Activated CD8-positive, alpha-beta memory T cell treated with anti-CD3 and anti-CD28 coated beads, Interleukin-2, amount 10 ng/mL, durations not matched to agents 7 days and 5 days (primary cell): ENCODE data around the gene ATXN1. TPM values are rescaled to one million over a fixed set of nuclear protein-coding genes. Genes with fewer than 3 reads are reported as not detected.

Experiments
- ATAC-seq: fragments of 150-1000 bp; cut with Tn5 transposase; one replicate; pipeline ENCODE4 v1.10.0; 2021; ENCODE audit warnings: moderate library complexity
- CTCF ChIA-PET: fragments of 350-600 bp; sonication (Branson Sonifier 250); formaldehyde crosslinking; loops from one replicate; lab custom pipeline; 2021; ENCODE audit warnings: antibody characterized with exemption; lab: Charles Lee
- DNase-seq: peaks from one replicate; pipeline ENCODE4 v3.0.0-alpha.2; 2020
- H3K27ac Mint-ChIP-seq: one replicate; pipeline ENCODE4 v1.8.0; 2021; ENCODE audit warnings: mild to moderate bottlenecking, mixed read lengths
- H3K27me3 Mint-ChIP-seq: one replicate; pipeline ENCODE4 v1.8.0; 2021; ENCODE audit warnings: mixed read lengths
- H3K36me3 Mint-ChIP-seq: one replicate; pipeline ENCODE4 v1.8.0; 2021; ENCODE audit warnings: mild to moderate bottlenecking, mixed read lengths
- H3K4me1 Mint-ChIP-seq: one replicate; pipeline ENCODE4 v1.8.0; 2021; ENCODE audit warnings: mixed read lengths
- H3K4me3 Mint-ChIP-seq: one replicate; pipeline ENCODE4 v1.8.0; 2021; ENCODE audit warnings: mild to moderate bottlenecking, moderate library complexity, mixed read lengths
- H3K9me3 Mint-ChIP-seq: one replicate; pipeline ENCODE4 v1.8.0; 2022; ENCODE audit warnings: low read depth, mixed read lengths
- total RNA-seq, 2 experiments: library from RNA; stranded (reverse); gene quantifications; one replicate each; pipeline ENCODE4 v1.2.3, GENCODE V29; 2021

The ATXN1 gene
- total RNA-seq, 2 experiments from 2014 or later: 84.6 to 117 TPM

GRCh38 chr6:16294371-16294770 is 466.9 kb downstream of the ATXN1 start:
- Mint-ChIP-seq H3K9me3 (no peaks in the 10 kb centered on the region), H3K27me3 (peaks cover 2% of the 10 kb centered on the region), H3K36me3 (no peaks in the 10 kb centered on the region), H3K4me1 (no peaks in the 10 kb centered on the region), H3K27ac (no peak overlapping the region), H3K4me3 (no peak overlapping the region)
- ATAC-seq (no peak), DNase-seq (no peak)
- CTCF ChIA-PET: interaction anchor here (1.7 kb wide), 1 partner anchor 23 kb away, joined by 4 read pairs; no protein-coding TSS in a partner anchor

- no peaks in the 10 kb centered on the region for H3K36me3 Mint-ChIP-seq
Observed at GRCh38 chr6:16292942-16293341, 468.3 kb downstream of the ATXN1 start.

DNA sequence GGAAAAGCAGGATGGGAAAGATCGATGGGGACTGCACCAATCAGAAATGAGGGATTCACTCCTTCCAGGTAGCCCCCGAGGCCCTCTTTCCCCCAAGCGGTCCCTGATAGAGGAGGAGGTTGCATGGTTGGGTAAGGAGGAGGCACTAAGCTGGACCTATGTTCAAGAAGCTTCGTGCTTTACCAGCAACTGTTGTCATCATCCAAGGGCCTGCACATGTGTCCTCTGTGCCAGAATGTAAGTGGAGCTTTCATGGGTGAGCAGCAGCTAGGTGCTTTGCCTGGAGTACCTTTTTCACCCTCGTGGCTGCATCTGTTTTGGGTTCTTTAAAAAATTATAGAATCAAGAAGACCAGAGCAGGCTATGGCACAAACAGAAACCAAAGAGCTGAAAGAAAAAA is 468.8 kb downstream of the ATXN1 start:
- ATAC-seq (no peak), DNase-seq (no peak)
- no peak overlapping the region for H3K27ac Mint-ChIP-seq
- CTCF ChIA-PET: no interaction called here
- peaks cover 2% of the 10 kb centered on the region for H3K27me3 Mint-ChIP-seq
- no peak overlapping the region for H3K4me3 Mint-ChIP-seq
- no peaks in the 10 kb centered on the region for H3K9me3 Mint-ChIP-seq
- no peaks in the 10 kb centered on the region for H3K4me1 Mint-ChIP-seq
- H3K36me3 Mint-ChIP-seq: no peaks in the 10 kb centered on the region

More at GRCh38 chr6:16292942-16293341, 468.3 kb downstream of the ATXN1 start:
- Mint-ChIP-seq H3K4me3 (no peak overlapping the region), H3K9me3 (no peaks in the 10 kb centered on the region), H3K4me1 (no peaks in the 10 kb centered on the region), H3K27me3 (peaks cover 2% of the 10 kb centered on the region), H3K27ac (no peak overlapping the region)
- DNase-seq (no peak), ATAC-seq (no peak)
- CTCF ChIA-PET: no interaction called here

DNA sequence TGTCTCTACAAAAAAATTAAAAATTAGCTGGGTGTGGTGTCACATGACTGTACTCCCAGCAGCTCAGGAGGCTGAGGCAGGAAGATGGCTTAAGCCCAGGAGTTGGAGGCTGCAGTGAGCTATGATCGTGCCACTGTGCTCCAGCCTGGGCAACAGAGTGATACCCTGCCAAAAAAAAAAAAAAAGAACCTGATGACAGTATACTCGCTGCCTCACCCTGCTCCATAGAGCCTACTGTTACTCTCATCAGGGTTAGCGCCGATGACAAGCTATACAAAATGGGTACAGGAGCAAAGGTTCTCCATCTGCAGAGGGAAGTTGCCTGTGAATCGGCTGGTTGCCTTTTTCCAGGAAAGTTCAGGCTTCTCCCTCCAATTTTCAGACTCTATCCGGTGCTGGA is 469.5 kb downstream of the ATXN1 start:
- CTCF ChIA-PET: no interaction called here
- Mint-ChIP-seq H3K36me3 (no peaks in the 10 kb centered on the region), H3K4me3 (no peak overlapping the region), H3K27me3 (peaks cover 2% of the 10 kb centered on the region), H3K9me3 (no peaks in the 10 kb centered on the region), H3K27ac (no peak overlapping the region), H3K4me1 (no peaks in the 10 kb centered on the region)
- ATAC-seq (no peak), DNase-seq (no peak)

DNA sequence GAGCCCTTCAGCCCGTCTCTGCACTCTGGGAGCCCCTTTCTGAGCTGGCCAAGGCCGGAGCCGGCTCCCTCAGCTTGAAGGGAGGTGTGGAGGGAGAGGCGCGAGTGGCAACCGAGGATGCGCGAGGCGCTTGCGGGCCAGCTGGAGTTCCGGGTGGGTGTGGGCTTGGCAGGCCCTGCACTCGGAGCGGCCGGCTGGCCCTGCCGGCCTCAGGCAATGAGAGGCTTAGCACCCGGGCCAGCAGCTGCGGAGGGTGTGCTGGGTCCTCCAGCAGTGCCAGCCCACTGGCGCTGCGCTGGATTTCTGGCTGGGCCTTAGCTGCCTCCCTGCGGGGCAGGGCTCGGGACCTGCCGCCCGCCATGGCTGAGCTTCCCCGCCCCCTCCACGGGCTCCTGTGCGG is 473.1 kb downstream of the ATXN1 start:
- Mint-ChIP-seq H3K36me3 (no peaks in the 10 kb centered on the region), H3K4me3 (no peak overlapping the region), H3K9me3 (no peaks in the 10 kb centered on the region), H3K27ac (no peak overlapping the region), H3K27me3 (no peaks in the 10 kb centered on the region), H3K4me1 (no peaks in the 10 kb centered on the region)
- DNase-seq: no peak
- CTCF ChIA-PET: no interaction called here
- ATAC-seq: no peak

DNA sequence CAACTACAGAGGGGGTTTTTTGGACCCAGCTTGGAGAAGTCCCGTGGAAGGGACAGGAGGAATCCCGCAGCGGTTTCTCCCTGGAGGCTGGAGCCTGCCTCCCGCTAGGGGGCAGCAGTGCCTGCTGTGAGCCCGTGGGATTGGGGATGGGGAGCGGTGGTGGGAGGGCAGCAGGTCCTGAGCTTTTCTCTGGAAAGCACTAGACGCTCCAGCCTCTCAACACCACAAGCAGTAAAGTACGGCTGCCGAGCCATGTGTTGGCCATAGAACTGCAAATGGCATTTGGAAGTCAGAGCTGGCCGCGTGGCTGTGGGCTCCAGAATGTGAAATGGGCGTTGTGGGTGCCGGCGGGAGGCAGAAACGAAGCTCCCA is 475.1 kb downstream of the ATXN1 start:
- H3K4me1 Mint-ChIP-seq: no peaks in the 10 kb centered on the region
- no peak for DNase-seq
- ATAC-seq: peak; percentile 42
- no peak overlapping the region for H3K4me3 Mint-ChIP-seq
- no peaks in the 10 kb centered on the region for H3K9me3 Mint-ChIP-seq
- H3K36me3 Mint-ChIP-seq: no peaks in the 10 kb centered on the region
- H3K27ac Mint-ChIP-seq: no peak overlapping the region
- H3K27me3 Mint-ChIP-seq: no peaks in the 10 kb centered on the region
- CTCF ChIA-PET: interaction anchor here (0.7 to 2.7 kb wide), 12 partner anchors 9 to 486 kb away, joined by 3 to 11 read pairs (median 3); no protein-coding TSS in a partner anchor

DNA sequence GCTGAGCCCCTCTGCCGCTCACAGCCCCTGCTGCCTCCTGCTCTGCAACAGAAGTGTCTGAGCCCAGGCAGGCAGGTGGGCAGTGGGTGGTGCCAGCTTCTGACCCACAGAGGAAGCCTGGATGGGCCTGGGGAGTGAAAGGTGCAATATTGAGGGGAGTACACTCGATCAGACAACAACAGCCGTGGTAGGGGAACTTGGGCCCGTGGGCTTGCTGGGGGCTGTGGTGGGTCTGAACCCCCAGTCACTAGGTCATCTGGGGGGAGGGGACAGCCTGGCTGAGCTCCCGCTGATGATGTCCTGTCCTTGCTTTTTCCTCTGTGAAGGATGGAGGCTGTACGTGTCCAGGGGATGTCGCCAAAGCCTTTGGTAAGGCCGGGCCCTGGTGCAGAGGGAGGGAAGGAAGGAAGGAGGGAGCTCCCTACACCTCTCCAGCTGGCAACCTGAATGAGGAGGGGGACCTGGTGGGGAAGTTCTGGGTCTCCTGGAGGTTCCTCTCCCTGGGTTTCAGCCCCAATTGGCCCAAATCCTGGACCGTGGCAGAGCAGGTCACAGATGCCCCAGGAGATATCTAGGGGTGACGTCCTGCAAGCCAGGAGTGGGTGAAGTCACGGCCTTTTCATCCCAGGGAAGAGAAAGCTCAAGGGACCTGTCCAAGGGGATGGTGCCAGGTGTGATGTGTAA is 475.7 kb downstream of the ATXN1 start:
- H3K9me3 Mint-ChIP-seq: no peaks in the 10 kb centered on the region
- H3K4me1 Mint-ChIP-seq: no peaks in the 10 kb centered on the region
- H3K27me3 Mint-ChIP-seq: no peaks in the 10 kb centered on the region
- H3K27ac Mint-ChIP-seq: no peak overlapping the region
- H3K36me3 Mint-ChIP-seq: no peaks in the 10 kb centered on the region
- DNase-seq: no peak
- H3K4me3 Mint-ChIP-seq: no peak overlapping the region
- CTCF ChIA-PET: interaction anchor here (0.7 to 2.7 kb wide), 10 partner anchors 8 to 487 kb away, joined by 3 to 11 read pairs (median 4); no protein-coding TSS in a partner anchor
- ATAC-seq: no peak

- Mint-ChIP-seq H3K27ac (no peak overlapping the region), H3K4me3 (no peak overlapping the region), H3K27me3 (no peaks in the 10 kb centered on the region), H3K36me3 (no peaks in the 10 kb centered on the region), H3K4me1 (no peaks in the 10 kb centered on the region), H3K9me3 (no peaks in the 10 kb centered on the region)
- DNase-seq: no peak
- CTCF ChIA-PET: interaction anchor here (0.7 to 2.7 kb wide), 2 partner anchors 32 to 38 kb away, joined by 3 to 11 read pairs; no protein-coding TSS in a partner anchor
- no peak for ATAC-seq
Observed at GRCh38 chr6:16284472-16284871, 476.8 kb downstream of the ATXN1 start.

GRCh38 chr6:16282370-16282769 is 478.9 kb downstream of the ATXN1 start:
- H3K27me3 Mint-ChIP-seq: no peaks in the 10 kb centered on the region
- H3K9me3 Mint-ChIP-seq: no peaks in the 10 kb centered on the region
- CTCF ChIA-PET: no interaction called here
- no peaks in the 10 kb centered on the region for H3K36me3 Mint-ChIP-seq
- H3K4me3 Mint-ChIP-seq: no peak overlapping the region
- DNase-seq: no peak
- H3K4me1 Mint-ChIP-seq: peaks cover 4% of the 10 kb centered on the region
- no peak for ATAC-seq
- H3K27ac Mint-ChIP-seq: no peak overlapping the region

GRCh38 chr6:16279243-16279642 is 482.0 kb downstream of the ATXN1 start:
- CTCF ChIA-PET: no interaction called here
- no peak for DNase-seq
- Mint-ChIP-seq H3K4me3 (no peak overlapping the region), H3K36me3 (no peaks in the 10 kb centered on the region), H3K27me3 (no peaks in the 10 kb centered on the region), H3K4me1 (peaks cover 4% of the 10 kb centered on the region), H3K9me3 (no peaks in the 10 kb centered on the region), H3K27ac (no peak overlapping the region)
- no peak for ATAC-seq

- DNase-seq: no peak
- Mint-ChIP-seq H3K4me3 (no peak overlapping the region), H3K4me1 (peaks cover 4% of the 10 kb centered on the region), H3K36me3 (no peaks in the 10 kb centered on the region), H3K27ac (no peak overlapping the region), H3K27me3 (no peaks in the 10 kb centered on the region), H3K9me3 (no peaks in the 10 kb centered on the region)
- no peak for ATAC-seq
- CTCF ChIA-PET: no interaction called here
Observed at GRCh38 chr6:16278750-16279149, 482.5 kb downstream of the ATXN1 start.

- Mint-ChIP-seq H3K27me3 (no peaks in the 10 kb centered on the region), H3K9me3 (no peaks in the 10 kb centered on the region), H3K4me1 (peaks cover 8% of the 10 kb centered on the region), H3K4me3 (no peak overlapping the region), H3K27ac (no peak overlapping the region), H3K36me3 (no peaks in the 10 kb centered on the region)
- no peak for ATAC-seq
- CTCF ChIA-PET: interaction anchor here (1.6 kb wide), 1 partner anchor 8 kb away, joined by 4 read pairs; no protein-coding TSS in a partner anchor
- DNase-seq: no peak
Observed at GRCh38 chr6:16278048-16278724, 483.1 kb downstream of the ATXN1 start.

DNA sequence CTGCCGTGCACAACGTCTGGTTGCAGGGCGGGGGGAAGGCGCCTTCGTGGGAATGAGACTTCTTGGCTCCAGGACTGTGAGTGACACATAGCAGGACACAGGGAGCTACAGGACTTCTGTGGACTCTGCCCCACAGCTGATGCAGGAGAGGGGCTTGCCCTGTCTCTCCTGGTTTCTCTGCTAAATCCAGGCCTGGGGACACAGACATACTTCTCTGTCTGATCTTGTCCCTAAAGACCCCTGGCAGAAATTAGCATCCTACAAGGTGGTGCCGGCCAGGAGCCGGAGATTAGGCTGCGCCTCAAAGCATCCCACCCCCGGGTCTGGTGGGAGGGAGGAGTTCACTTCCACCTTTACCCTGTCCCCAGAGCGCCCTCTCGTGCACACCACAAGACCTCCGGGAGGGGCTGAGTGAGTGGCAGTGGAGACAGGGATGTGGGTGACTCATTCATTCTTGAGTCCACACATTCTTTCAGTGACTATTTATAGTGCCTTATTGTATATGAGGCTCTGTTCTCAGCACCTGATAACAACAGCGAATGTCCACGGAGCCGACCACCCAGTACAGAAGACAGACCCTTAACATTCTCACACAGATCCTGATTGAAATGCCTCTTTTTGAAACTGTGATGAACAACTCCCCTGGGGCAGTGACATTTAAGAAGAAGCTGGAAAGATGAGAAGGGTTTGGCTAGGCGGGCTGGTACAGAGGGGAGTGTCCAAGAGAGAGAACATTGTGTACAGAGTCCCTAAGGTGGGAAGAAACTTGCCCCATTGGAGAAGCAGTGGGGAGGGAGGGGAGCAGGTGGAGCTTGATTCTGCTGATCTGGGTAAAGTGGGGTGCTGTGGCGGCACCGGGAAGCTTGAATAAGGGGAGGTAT is 483.9 kb downstream of the ATXN1 start:
- Mint-ChIP-seq H3K27ac (no peak overlapping the region), H3K9me3 (no peaks in the 10 kb centered on the region), H3K27me3 (no peaks in the 10 kb centered on the region), H3K4me3 (no peak overlapping the region), H3K36me3 (no peaks in the 10 kb centered on the region), H3K4me1 (peaks cover 11% of the 10 kb centered on the region)
- CTCF ChIA-PET: interaction anchor here (1.3 to 1.6 kb wide), 2 partner anchors 9 to 48 kb away, joined by 3 to 4 read pairs; no protein-coding TSS in a partner anchor
- ATAC-seq (peak; percentile 45), DNase-seq (peak; percentile 49)
